Mesodermal cell (in vitro differentiated cells): ENCODE measurements around the gene BMAL1.

Experiments
- H3K27ac ChIP-seq: 2 replicates; pipeline ENCODE4 v1.7.0; 2013; ENCODE audit warnings: mild to moderate bottlenecking, low read depth, low read length, moderate library complexity; ENCODE audit not compliant: severe bottlenecking
- H3K36me3 ChIP-seq: 2 replicates; pipeline ENCODE4 v1.7.1; 2013; ENCODE audit warnings: mild to moderate bottlenecking, low read length, moderate library complexity; ENCODE audit not compliant: control insufficient read depth, insufficient read depth
- H3K4me1 ChIP-seq: one replicate; pipeline ENCODE4 v1.7.1; 2013; ENCODE audit warnings: mild to moderate bottlenecking, low read length; ENCODE audit not compliant: insufficient read depth, control insufficient read depth, poor library complexity, severe bottlenecking
- H3K4me3 ChIP-seq: 2 replicates; pipeline ENCODE4 v1.7.0; 2013; ENCODE audit warnings: low read length, control low read depth, mild to moderate bottlenecking; ENCODE audit not compliant: insufficient read depth, poor library complexity, severe bottlenecking; ENCODE audit errors: extremely low read depth
- H3K9me3 ChIP-seq: 2 replicates; pipeline ENCODE4 v1.7.1; 2013; ENCODE audit warnings: mild to moderate bottlenecking, low read length, moderate library complexity; ENCODE audit not compliant: control insufficient read depth
- WGBS, 2 experiments: methylation state at CpG; one replicate each; pipeline ENCODE4 v1.1.5; 2013; ENCODE audit warnings: missing lambda C conversion rate in 2 of 2; ENCODE audit not compliant: insufficient coverage in 2 of 2; 5-methylcytosine and 5-hydroxymethylcytosine counted together

BMAL1 gene

DNA sequence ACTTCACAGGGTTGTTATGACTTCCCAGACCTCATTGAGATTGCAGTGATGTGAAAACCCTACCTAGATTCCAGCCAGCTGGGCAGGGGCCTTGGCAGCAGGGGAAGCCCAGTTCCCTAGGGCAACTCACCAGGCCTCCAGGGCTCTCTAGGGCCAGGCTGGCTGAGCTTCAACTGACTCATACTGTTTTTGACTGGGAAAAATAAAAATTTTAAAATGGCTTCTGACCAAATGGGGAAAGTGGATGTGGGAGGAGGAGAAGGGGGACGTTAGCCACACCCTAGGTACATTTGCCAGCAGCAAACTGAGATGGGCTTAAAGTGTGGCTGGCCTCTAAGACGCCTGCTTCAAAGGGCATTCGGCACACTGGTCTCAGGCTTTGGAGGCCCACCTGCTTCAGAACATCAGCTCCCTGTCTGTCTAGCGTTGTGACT, 39.0 kb downstream of the BMAL1 start:
- Histone ChIP-seq H3K36me3 (peaks cover 8% of the 10 kb centered on the region), H3K9me3 (no peaks in the 10 kb centered on the region), H3K27ac (no peak overlapping the region), H3K4me1 (no peaks in the 10 kb centered on the region), H3K4me3 (no peak overlapping the region)
- 92 to 93% methylated on average over 3 of the region's 4 CpGs for WGBS, 2 experiments

DNA sequence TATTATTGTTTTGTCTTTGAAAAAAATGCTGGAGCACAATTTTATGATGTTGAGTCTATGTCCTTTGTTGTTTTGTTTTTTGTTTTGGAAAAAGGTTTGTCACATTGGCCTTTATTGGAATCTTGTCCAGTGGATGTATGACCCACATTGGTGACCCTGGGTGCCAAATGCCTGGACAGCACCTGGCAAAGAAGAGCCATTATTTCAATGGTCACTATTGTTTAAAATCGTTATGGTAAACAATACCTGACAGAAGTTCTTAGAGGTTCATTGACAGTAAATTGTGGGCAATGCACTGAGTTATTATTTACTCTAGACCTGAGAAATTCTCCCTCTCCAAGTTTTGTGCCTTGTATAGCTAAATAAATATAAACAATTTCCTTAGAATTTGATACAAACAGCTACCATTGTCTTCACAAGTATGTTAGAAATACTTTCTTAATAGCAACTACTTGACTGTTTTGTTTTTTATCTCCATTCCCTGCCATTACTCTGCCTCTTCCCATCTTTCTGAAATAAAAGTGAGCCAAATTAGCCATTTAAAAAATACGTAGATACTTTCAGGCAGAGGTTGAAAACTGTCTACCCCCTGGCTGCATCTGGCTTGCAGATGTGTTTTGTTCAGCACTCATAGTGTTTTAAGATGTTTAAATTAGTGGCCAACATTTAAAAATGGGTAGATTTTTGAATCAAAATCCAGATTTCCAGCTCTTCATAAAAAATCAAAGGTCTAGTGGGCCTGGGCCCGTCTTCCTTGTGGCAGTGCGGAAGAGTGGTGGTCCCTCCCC, 39.9 kb downstream of the BMAL1 start:
- Histone ChIP-seq H3K27ac (no peak overlapping the region), H3K36me3 (peaks cover 8% of the 10 kb centered on the region), H3K9me3 (no peaks in the 10 kb centered on the region), H3K4me1 (no peaks in the 10 kb centered on the region), H3K4me3 (no peak overlapping the region)
- WGBS, 2 experiments: 85 to 94% methylated on average over 2 to 3 of the region's 4 CpGs

DNA sequence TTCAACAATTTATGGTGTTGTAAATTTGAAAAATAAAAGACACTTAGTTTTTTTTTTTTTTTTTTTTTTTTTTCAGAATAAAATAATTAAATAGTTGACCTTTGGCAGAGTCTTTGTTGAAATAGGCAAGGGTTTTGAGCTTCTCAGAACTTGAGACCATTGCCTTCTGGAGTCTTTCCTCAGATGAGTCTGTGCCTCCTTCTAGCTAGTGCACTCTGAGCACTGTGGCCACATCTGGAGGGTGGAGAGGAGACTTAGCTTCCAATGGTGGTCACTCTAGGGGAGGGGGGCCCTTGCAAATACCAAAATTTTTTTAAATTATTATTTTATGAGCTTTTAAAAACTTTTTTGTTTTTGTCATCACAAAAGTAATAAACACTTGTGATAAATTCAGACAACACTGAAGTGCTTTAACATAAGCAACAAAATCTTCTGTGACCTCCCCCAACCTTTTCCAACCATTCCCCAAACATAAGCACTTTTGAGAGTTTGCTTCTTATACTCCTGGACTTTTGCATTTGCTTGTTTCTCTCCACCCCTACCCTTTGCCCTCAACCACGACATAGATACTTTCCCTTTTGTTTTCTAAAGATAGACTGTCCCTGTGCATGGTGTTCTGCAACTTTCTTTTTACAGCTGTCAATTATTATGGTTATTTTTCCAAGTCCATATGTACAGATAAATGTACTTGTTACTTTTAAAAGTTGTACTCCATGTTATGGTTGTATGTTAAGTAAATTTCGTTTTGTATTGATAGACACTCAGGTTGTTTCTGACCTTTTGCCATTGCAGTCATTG, 41.1 kb downstream of the BMAL1 start:
- Histone ChIP-seq H3K36me3 (peaks cover 5% of the 10 kb centered on the region), H3K27ac (no peak overlapping the region), H3K4me3 (no peak overlapping the region), H3K4me1 (no peaks in the 10 kb centered on the region), H3K9me3 (no peaks in the 10 kb centered on the region)
- WGBS, 2 experiments: 86 to 100% methylated on average over 1 of the region's 2 CpGs

DNA sequence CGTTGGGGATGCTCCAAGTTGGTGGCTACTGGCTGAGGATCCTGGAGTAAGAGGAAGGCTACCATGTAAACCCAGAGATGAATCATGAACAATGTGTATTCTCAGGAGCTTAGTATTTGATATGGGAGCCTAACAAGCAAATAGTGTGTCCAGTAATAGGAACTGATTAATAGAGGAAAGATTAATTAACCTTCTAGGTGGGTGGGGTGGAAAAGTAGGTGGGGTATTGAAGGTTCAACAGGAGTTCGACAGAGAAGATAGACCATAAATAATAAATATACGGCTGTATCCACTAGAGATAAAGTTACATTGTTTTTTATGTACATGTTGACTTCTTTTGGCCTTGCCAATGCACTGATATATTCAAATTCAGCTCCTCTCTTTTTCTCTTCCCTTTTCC, 43.1 kb downstream of the BMAL1 start:
- WGBS, 2 experiments: 100% methylated on average over 1 of the region's 3 CpGs
- Histone ChIP-seq H3K4me1 (no peaks in the 10 kb centered on the region), H3K27ac (no peak overlapping the region), H3K4me3 (no peak overlapping the region), H3K36me3 (no peaks in the 10 kb centered on the region), H3K9me3 (no peaks in the 10 kb centered on the region)

GRCh38 chr11:13321431-13321830, 43.8 kb downstream of the BMAL1 start:
- no peak overlapping the region for H3K4me3 ChIP-seq
- no peak overlapping the region for H3K27ac ChIP-seq
- 79 to 100% methylated on average over 2 of the region's 2 CpGs for WGBS, 2 experiments

DNA sequence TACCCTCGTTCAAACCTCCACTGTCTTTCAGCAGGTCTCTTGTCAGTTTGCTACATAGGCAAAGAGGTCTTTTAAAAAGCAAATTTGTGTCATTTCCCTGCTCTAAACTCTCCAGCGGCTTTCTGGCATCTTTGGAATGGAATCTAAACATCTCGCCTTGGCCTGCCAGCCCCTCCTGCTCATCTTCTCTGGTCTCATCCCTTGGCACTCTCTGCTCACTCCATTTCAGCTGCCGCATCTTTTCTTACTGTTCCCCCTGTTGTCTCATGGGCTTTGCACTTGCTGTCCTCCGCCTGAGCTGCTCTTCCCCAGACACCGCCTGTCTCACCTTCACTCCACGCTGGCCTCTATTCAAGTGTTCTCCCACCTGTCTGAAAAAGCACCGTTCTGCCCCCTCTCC, 46.6 kb downstream of the BMAL1 start:
- Histone ChIP-seq H3K9me3 (no peaks in the 10 kb centered on the region), H3K4me1 (no peaks in the 10 kb centered on the region)
- 85 to 86% methylated on average over 5 to 8 of the region's 8 CpGs for WGBS, 2 experiments

More at GRCh38 chr11:13321431-13321830, 43.8 kb downstream of the BMAL1 start:
- Histone ChIP-seq H3K9me3 (no peaks in the 10 kb centered on the region), H3K36me3 (no peaks in the 10 kb centered on the region), H3K4me1 (no peaks in the 10 kb centered on the region)

DNA sequence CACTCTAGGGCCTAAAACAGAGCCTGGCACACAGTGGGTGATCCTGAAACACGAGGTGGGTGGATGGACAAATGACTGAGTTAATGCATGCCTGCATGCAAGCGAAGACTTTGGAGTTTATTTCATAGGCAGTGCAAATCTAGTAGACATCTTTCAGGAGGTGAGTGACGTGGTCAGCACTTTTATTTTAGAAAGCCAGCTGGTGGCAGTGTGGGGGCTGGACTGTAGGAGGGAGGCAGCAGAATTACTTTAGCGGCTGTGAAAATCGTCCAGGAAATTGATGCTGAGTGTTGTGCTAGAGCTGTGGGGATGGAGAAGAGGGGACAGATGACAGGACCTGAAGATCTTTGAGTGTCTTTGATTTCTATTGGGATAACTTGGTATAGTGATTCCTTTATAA, 47.1 kb downstream of the BMAL1 start:
- no peaks in the 10 kb centered on the region for H3K4me1 ChIP-seq
- no peaks in the 10 kb centered on the region for H3K9me3 ChIP-seq
- no peak overlapping the region for H3K4me3 ChIP-seq
- peaks cover 4% of the 10 kb centered on the region for H3K36me3 ChIP-seq
- WGBS, 2 experiments: 92 to 95% methylated on average over 5 of the region's 5 CpGs
- H3K27ac ChIP-seq: no peak overlapping the region

More for the DNA sequence above, 46.6 kb downstream of the BMAL1 start:
- peaks cover 4% of the 10 kb centered on the region for H3K36me3 ChIP-seq
- no peak overlapping the region for H3K4me3 ChIP-seq
- H3K27ac ChIP-seq: no peak overlapping the region

DNA sequence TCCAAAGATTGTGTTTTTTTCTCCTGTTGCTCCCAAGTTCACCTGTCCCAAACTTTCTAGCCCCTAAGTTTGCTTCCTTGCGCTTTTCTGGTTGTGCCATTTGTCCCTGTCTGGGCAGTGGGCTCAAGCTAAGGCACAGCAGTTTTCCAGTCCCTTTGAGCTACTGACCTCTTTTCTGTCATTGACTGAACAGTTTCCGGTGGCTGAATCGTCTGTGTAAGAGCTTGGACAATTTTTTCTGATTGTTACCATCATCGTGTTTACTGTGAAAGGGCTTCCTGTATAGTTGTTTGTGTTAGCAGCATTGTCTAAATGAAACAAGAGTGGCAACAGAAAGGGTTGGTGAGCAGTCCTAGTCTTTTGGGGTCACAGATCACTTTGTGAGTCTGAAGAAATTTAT, 49.8 kb downstream of the BMAL1 start:
- Histone ChIP-seq H3K9me3 (no peaks in the 10 kb centered on the region), H3K27ac (no peak overlapping the region), H3K36me3 (peaks cover 4% of the 10 kb centered on the region), H3K4me3 (no peak overlapping the region), H3K4me1 (no peaks in the 10 kb centered on the region)
- 91 to 100% methylated on average over 1 to 4 of the region's 4 CpGs for WGBS, 2 experiments

GRCh38 chr11:13328286-13328685, 50.7 kb downstream of the BMAL1 start:
- WGBS, 2 experiments: 90 to 93% methylated on average over 3 to 5 of the region's 5 CpGs
- H3K27ac ChIP-seq: no peak overlapping the region
- H3K9me3 ChIP-seq: no peaks in the 10 kb centered on the region
- H3K36me3 ChIP-seq: peaks cover 4% of the 10 kb centered on the region
- H3K4me1 ChIP-seq: no peaks in the 10 kb centered on the region
- H3K4me3 ChIP-seq: no peak overlapping the region

DNA sequence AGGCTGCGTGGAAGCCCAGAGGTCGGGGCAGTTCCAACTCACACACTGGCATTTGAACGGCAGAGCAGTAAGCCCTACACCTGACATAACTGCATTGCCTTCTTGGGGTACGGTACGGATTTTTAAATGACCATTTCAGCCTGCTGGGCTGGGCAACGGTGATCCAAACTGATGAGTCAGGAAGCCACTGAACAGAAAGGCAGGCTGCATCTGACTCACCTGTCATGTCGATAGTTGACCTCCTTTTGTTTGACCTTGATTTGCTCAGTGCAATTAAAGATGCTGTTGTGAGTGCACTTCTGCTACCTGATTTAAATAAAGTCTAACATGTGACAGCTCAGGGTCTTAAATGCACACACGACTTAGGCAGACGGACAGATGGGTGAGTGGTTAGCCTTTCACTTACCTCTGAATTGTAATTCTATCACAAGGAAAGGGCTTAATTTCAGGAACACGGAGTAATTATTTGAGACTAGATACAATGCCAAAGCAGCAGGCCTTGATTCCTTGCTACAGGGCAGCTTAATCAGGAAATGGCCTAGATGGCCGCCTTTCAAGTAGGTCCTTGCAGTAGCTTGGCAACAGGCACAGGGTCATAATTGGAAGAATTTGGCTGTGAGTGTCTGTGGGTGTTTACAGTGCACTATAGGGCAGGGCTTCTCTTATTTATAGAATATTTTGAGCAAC, 52.2 kb downstream of the BMAL1 start:
- no peaks in the 10 kb centered on the region for H3K9me3 ChIP-seq
- WGBS, 2 experiments: 94 to 95% methylated on average over 9 to 11 of the region's 11 CpGs
- no peak overlapping the region for H3K27ac ChIP-seq
- no peak overlapping the region for H3K4me3 ChIP-seq
- peaks cover 4% of the 10 kb centered on the region for H3K36me3 ChIP-seq
- H3K4me1 ChIP-seq: peaks cover 4% of the 10 kb centered on the region
